NCI-H2029 treated with DMSO at 0.1 percent for 48 hours (cell line): ENCODE data around the gene RHEX.

Experiments used
- DNase-seq: peaks from one replicate; lab custom pipeline; 2025; lab: John Stamatoyannopoulos, UW

RHEX gene

DNA sequence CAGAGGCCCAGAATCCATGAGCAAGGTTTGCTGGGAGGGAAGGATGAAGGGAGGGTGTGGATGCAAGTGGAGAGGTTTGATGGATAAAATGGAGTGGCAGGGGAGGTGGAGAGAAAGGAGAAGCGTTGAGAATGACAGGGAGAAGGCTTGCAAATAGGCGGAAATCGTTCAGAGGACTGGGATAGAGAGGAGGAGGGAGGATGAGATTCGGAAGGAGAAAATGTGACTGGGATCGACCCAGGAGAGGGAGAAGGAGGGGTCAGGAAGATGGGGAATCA, 63.8 kb downstream of the RHEX start:
- DNase-seq = no peak

DNA sequence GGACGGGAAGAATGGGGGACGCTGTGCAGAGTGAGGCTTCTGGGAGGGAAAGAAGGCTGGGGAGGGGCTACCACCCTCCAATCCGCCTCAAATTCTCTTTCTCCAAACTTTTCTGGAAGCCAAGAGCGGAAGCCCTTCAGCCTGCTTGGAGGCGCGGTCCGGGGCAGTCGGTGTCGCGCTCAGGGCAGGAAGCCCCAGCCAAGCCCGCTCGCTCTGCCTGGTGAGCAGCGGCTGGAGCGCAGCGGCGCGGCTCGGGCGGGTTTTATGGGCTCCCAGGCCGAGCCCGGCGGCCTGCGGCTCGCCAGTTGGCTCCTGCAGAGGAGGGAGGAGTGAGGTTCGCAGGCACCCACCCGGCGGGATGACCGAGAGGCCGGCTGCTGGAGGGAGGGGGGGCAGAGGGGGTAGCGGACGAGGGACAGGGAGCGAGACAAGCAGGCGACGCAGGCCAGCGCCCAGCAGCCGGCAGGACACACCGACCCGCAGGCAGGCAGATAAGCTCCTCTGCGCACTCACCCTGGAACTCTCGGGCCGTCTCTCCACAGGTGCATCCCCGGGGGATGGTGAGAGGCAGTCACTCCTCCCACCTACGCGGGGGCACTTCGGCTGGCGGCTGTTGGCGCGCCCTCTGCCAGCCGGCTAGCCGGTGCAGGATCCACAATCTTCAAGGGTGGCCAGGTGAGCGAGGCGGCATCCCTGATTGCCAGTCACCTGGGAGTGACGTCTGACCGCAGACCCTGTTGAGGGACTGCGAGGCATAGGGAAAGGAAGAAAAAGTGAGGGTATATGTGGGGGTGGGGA, 64.4 kb downstream of the RHEX start, which contains the start of gene AVPR1B:
Gene AVPR1B (minus strand): TSS at position 238 of the 798 bp plus-strand sequence. CDS start 498 bp downstream, outside the sequence.
- no peak for DNase-seq

DNA sequence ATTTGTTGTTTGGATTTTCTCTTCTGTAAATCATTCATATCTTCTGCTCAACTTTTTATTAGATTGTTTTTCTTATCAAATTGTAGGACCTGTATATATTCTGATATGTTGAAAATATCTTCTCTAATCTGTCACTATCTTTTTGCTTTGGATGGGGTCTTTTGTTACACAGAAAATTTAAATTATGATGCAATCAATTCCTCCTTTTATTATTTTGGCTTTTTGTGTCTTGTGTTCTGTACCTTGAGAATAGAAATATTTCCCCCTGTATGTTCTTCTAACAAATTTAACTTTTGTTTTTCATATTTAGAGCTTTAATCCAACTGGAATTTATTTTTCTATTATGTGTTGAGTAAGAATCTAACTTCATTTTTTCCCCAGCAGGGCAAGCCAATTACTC, 67.4 kb downstream of the RHEX start:
- DNase-seq = no peak

DNA sequence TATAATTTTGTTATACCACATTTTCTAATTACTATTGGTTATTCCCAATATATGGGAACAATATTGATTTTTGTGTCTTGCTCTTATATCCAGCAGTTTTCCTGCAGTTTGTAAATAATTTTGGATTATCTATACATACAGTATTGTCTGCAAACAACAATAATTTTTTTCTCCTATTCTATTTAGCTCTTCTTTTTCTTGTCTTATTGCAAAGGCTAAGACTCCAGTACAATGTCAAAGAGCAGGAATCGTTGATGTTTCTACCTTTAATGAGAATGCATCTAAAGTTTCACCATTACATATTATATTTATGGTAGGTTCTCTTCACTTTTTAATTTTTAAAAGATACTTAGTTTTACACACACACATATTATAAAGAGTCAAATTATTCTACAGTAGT, 68.3 kb downstream of the RHEX start:
- no peak for DNase-seq

DNA sequence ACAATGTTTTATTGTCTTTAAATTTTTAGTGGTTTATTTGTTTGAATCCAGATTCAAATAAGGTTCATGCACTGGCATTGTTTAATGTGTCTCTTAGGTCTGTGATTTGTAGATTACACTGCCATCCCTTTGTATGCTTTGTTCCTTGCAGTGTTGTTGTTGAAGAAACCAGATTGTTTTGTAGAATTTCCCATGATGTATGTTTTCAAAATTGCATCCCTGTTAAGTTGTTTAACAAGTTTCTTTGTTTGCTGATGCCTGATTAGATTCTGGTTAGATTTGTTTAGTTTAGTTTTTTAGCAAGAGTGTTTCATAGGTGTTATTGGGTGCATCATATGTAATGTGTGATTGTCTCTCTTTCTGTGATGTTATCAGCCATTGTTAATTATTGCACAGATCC, 69.7 kb downstream of the RHEX start:
- DNase-seq = no peak

DNA sequence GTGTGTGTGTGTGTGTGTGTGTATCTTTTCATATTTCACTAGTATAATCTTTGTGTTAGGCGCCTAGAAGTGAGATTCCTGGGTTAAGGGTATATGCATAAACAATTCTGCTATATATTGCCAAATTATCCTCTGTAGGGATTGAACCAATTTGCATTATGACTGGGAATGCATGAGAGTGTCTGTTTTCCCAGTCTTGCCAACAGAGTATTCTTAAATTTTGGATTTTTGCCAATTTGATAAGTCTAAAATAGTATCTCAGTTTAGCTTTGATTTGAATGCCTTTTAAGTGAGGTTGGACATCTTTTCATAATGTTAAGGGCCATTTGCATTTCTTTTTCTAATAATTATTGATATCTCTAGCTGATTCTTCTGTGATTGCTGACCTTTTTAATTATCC, 72.4 kb downstream of the RHEX start:
- DNase-seq = no peak

DNA sequence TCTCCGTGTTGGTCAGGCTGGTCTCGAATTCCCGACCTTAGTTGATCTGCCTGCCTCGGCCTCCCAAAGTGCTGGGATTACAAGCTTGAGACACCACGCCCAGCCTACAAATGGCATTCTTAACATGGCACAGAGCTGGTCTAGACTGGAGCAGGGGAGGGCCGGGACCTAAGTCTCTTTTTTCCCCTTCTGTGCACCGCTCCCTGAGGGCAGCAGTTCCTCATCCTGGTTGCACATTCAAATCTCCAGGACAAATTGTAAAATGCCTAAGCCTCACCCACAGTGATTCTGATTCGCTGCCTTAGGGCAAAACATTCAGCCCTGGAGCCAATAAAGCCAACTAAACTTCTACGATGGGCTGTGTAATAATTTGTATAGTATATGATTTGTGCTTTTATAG, 74.4 kb downstream of the RHEX start:
- no peak for DNase-seq

DNA sequence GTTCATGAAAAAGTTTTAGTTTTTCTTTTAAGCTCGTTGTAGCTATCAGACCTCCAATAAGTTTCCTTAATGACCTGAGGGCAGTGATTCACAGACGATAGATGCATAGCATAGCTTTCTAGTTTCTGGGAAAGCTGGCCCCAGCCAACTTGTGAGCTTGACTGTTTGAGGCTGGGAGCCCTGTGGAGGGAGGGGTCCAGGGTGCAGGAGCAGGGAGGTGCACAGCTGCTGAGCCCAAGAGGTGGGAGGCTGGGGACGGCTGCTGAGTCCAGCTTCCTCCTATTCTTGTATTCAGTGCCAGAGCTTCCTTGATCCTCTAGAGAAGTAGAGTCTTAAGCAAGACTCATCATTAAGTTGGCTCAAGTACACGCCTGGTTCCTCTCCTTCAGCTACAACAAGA, 75.2 kb downstream of the RHEX start:
- DNase-seq = no peak

DNA sequence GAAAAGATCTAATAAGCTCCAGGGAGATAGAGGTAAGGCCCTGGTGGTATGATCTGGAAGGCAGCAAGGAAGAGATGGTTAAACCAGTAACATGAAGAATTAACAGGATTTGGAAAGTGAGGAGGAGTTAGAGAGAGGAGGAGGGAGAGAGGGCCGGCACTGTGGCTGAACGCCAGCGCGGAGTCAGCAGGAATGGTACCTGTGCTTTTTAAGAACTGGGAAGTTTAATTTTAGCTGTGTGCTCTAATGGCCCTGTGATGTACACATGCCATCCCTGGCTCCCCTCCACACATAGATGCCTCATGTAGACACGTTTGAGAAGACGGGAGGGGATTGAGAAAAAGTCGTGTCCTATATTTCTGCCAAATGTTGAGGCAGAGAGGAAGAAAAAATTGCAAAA, 78.1 kb downstream of the RHEX start:
- no peak for DNase-seq

DNA sequence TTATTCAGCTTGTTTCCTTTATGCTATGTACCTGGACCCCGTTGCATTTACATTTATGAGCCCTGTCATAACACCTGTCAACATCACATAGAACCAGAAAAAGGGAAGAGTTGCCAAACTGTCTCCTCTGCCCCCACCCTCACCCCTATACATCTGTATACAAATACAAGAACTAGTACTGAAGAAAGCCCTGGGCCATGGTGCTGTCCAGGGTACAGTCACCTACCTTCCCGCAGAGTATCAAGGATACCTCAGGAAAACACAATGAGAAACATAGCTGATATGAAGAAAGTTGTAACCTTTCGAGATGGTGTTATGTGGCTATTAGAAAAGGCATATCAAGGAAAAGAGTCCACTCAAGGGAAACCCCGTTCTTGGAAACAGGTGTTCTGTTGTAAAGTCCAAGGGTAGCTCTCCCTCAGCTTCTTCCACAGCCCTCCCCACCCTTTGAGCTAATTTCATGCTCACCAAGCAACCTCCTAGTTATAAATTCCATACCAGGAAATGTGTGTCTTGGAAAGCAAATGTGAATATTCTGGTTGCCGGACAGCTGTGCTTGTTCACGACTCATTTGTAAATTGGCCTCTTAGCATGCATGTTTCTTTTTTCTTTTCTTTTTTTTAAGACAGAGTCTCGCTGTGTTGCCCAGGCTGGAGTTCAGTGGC, 80.9 kb downstream of the RHEX start:
- DNase-seq = no peak

DNA sequence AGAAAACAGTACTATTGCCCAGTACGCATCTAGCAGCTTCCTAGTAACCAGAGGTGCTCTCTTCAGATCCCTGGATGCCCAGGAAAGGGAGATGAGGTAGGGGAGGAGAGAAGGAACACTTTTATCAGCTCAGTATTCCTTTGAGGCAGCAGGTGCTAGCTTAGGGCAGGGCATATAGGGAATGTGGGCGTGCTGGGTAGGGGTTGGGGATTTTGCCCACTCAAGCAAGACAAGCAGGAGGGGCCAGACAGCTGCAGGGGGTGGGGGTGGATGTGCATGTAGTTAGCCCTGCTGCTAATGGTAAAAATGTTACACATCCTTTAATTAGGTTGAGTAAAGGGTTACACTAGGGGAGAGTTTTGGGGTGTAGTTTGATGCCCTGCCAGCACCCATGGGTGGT, 82.3 kb downstream of the RHEX start:
- DNase-seq = no peak

DNA sequence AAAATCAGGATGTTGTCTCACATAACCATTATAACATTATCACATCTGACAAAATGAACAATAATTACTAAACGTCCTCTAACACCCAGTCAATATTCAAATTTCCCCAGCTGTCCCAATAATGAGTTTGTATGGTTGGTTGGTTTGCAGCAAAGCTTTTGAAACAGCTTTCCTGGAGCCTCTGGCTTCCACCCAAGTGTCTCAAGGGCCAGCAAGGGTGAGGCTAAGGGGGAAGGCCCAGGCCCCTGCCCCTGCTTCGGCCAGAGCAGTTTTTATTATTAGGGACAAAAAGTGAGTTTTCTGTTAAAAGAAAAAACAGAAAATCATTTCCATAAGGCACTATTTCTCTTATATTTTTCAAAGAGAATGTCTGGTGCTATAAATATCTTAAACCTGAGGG, 83.3 kb downstream of the RHEX start:
- no peak for DNase-seq

DNA sequence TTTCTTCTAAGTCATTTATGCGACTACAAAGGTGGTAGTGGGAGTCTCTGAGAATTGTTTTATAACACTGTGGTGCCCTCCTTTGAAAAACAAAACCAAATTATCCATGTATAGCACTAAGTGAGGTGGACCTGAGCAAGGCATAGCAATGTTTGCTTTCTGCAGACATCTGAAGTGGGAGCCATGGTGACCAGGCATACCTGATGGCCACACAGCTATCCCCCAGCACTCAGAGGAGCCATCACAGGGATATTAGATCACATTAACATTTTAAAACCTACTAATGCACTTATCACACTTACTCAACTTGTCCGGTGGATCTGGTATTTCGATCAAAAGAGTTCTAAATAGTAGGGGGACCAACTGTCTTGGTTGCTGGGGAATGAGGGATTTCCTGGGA, 89.0 kb downstream of the RHEX start:
- no peak for DNase-seq

DNA sequence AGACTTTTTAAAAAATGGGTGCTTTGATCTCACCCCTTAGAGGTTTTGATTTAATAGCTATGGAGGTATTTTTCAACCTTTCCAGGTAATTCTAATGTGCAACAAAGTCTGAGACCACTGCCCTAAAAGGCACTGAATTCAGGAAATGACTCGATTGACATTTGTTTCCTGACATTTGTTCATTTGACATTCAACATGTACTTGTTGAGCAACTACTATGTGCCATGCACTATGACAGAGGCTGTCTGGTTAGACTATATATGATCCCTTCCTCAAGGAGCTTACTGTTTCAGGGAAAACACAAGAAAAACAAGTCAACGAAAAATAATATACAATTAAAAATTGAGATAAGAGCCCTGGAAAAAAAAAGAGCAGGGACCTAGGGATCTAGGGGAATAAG, 89.8 kb downstream of the RHEX start:
- DNase-seq = no peak

DNA sequence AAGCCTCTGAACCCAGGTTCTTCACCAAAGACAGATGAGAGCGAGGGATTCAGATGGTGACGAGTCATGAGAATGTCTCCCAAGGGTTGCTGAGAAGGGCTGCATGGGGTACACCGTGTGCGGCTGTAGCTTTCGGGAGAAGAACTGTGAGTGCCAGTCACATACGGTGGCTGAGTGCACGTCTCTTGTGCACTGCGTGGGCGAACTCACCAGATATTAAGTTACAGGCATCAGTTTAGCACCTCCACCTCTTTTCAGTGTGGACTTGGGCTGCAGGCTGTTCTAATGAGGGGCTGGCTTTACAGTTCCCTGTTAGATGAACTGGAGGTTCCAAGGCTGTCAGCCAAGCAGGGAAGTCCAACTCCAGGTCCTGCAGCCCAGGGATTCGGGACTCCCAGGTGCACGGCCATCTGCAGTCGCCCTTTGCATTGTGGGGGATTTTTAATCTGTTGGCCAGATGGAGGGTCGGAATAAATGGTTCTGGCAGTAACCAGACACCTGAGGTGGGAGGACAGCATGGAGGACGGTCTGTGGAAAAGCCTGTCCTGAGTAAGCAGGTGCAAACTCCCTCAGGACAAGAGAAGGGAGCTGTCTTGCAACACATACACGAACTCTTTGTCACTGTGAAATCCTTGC, 90.7 kb downstream of the RHEX start:
- no peak for DNase-seq

DNA sequence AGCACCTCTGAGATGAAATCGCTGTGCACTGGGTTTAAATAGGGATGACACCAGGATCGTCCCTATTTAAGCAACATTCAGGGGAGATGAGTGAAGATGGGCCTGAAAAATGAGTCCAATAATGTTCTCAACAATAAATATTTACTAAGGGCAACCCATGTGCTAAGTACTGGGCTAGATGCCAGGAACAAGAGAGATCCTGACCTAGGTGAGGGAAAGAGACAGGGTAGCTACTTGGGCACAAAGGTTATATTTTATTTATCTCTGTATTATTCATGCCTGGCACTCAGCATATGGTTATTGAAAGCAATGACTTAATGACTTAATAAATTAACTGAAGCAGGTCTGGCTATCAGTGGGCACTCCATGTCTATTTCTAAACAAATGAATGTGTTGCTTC, 91.6 kb downstream of the RHEX start:
- peak; percentile 62 for DNase-seq

DNA sequence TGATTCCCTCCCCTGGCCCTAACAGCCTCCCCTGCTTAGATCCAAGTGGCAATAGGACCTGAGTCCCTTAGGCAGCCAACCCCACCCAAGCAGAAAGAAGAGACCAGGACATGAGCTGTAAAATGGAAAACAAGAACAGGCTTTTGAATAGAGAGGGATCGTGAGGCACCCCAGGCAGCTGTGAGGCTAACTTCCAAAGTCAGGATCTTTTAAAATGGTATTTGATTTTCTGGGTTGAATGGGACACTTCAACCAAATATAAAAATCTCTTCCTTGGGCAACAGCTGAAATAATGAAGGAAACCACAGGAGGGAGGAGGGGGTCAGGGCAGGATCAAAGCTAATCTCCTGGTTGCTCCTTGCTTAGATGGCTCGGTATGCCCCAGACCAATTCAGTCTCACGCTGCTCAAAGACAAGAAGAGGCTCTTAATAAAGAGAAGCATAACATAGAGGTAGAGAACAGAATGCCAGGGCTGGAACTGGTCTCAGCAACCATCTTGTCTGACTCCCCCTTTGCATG, 92.9 kb downstream of the RHEX start:
- no peak for DNase-seq
